ENCODE results near the gene SIGLEC1. TPM values are rescaled to one million over a fixed set of nuclear protein-coding genes. Genes with fewer than 3 reads are reported as not detected.

The SIGLEC1 gene
- total and polyA plus RNA-seq, 2 donors = 0.90 to 21.9 TPM

DNA sequence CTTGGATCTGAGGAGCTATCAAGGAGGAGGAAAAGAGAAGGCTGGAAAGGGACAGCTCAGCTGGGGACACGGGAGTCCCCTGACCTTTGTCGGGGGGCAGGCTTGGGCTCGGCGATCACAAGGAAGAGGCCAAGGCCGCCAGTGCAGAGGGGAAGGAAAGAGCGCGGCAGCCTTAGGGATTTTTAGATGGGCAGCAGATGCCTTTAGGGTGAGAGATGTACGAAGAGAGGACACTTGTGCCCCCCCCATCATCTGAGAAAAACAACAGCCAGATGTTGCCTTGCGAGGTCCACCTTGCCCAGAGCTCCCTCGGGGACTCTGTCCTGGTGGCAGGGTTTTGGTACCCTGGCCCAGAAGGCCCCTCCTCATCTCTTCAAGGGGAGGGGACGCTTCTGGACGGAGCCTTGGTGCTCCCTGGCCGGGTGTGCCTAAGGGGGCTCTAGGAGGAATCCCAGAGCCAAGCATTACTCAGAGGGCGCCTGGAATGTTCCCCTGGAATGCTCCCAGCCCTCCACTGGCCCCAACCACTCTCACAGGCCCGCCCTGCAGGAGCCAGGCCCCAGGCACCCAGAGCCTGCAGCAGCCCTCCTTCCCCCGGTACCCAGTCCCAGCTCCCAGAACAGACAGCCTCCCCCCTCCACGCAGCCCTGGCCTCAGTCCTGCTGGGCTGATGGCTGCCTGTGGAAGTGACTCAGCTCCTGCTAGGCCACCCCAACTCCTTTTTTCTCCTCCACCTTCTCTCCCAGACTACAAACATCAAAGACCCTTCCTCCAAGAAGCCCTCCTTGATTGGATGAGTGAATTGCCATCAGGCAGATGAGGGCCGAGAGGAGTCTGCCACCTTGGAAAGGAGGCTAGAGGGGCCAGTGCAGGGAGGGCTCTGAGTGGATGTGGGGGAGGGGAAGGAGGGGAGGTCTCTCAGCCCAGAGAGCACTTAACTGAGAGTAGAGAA is 32.4 kb downstream of the SIGLEC1 start:
- no peak overlapping the region for H3K27ac ChIP-seq (ENCODE audit: low read depth in 1 of 2, low read length in 1 of 2)
- 88% methylated on average over 18 of the region's 18 CpGs for WGBS
- H3K27me3 ChIP-seq (ENCODE audit: control insufficient read depth in 2 of 2, insufficient read depth in 1 of 2, low read length in 1 of 2) = peaks cover 39 to 97% of the 10 kb centered on the region in 2 donors
- H3K4me1 ChIP-seq (ENCODE audit: control insufficient read depth in 2 of 2, insufficient read depth in 2 of 2, low read length in 2 of 2) = no peaks in the 10 kb centered on the region
- no peaks in the 10 kb centered on the region for H3K36me3 ChIP-seq (ENCODE audit: control insufficient read depth in 2 of 2, insufficient read depth in 2 of 2, low read length in 1 of 2)
- H3K9me3 ChIP-seq (ENCODE audit: control insufficient read depth in 2 of 2, insufficient read depth in 1 of 2, low read length in 1 of 2) = peaks cover 0 to 2% of the 10 kb centered on the region in 2 donors
- DNase-seq (ENCODE audit: low read depth in 6 of 9, low spot score in 9 of 9) = no peak
- no peak overlapping the region for H3K4me3 ChIP-seq (ENCODE audit: low read length in 2 of 2)

- no peak overlapping the region for H3K4me3 ChIP-seq (ENCODE audit: low read length in 2 of 2)
- 93% methylated on average over 14 of the region's 14 CpGs for WGBS
- no peak for DNase-seq (ENCODE audit: low read depth in 6 of 9, low spot score in 9 of 9)
- H3K9me3 ChIP-seq (ENCODE audit: control insufficient read depth in 2 of 2, insufficient read depth in 1 of 2, low read length in 1 of 2) = peaks cover 0 to 2% of the 10 kb centered on the region in 2 donors
- H3K4me1 ChIP-seq (ENCODE audit: control insufficient read depth in 2 of 2, insufficient read depth in 2 of 2, low read length in 2 of 2) = no peaks in the 10 kb centered on the region
- no peak overlapping the region for H3K27ac ChIP-seq (ENCODE audit: low read depth in 1 of 2, low read length in 1 of 2)
- peaks cover 43 to 97% of the 10 kb centered on the region in 2 donors for H3K27me3 ChIP-seq (ENCODE audit: control insufficient read depth in 2 of 2, insufficient read depth in 1 of 2, low read length in 1 of 2)
- no peaks in the 10 kb centered on the region for H3K36me3 ChIP-seq (ENCODE audit: control insufficient read depth in 2 of 2, insufficient read depth in 2 of 2, low read length in 1 of 2)
Measured at GRCh38 chr20:3678856-3679720, 33.3 kb downstream of the SIGLEC1 start.

DNA sequence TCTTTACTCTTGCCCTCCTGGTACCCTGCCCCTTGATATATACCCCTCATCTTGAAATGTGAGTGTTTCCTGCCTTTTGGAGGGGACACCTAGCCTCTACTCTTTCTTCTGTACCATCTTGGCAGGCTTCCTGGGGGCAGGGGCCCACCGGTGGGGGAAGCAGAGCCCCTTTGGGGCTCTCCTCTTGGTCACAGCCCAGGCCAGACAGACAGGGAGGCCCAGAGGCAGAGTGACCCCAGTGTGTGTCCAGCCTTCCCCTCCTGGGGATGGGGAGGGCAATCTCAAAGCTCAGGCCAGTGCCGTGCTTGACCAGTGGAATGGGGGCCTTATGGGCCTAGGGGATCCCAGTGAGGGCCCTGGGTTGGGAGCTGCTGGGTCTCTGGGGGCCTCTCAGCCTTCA is 34.2 kb downstream of the SIGLEC1 start:
- Histone ChIP-seq H3K9me3 (ENCODE audit: control insufficient read depth in 2 of 2, insufficient read depth in 1 of 2, low read length in 1 of 2) (peaks cover 0 to 2% of the 10 kb centered on the region in 2 donors), H3K36me3 (ENCODE audit: control insufficient read depth in 2 of 2, insufficient read depth in 2 of 2, low read length in 1 of 2) (no peaks in the 10 kb centered on the region), H3K4me1 (ENCODE audit: control insufficient read depth in 2 of 2, insufficient read depth in 2 of 2, low read length in 2 of 2) (no peaks in the 10 kb centered on the region), H3K27ac (ENCODE audit: low read depth in 1 of 2, low read length in 1 of 2) (no peak overlapping the region), H3K4me3 (ENCODE audit: low read length in 2 of 2) (no peak overlapping the region), H3K27me3 (ENCODE audit: control insufficient read depth in 2 of 2, insufficient read depth in 1 of 2, low read length in 1 of 2) (peaks cover 52 to 97% of the 10 kb centered on the region in 2 donors)
- 88% methylated on average over 2 of the region's 2 CpGs for WGBS
- DNase-seq (ENCODE audit: low read depth in 6 of 9, low spot score in 9 of 9) = no peak

DNA sequence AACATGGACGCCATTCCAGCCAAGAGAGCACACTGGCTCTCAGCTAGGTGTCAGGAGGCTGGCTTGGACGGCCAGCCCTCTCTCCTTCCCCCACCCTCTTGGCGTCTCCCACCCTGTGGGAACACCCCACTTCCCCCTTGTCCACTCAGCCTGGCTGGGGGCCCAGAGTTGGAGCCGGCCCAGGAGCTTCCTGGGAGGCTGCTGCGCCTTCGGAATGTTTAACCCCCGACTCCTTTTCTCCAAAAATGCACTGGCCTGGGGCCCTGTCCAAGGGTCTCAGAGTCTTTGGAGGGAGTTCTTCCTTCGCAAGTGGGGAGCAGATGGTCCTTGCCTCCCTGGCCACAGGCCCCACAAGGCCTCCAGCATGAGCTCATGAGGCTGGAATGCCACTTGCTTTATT is 34.7 kb downstream of the SIGLEC1 start:
- H3K36me3 ChIP-seq (ENCODE audit: control insufficient read depth in 2 of 2, insufficient read depth in 2 of 2, low read length in 1 of 2) = no peaks in the 10 kb centered on the region

GRCh38 chr20:3674995-3675900 is 37.2 kb downstream of the SIGLEC1 start:
- Histone ChIP-seq H3K27me3 (ENCODE audit: control insufficient read depth in 2 of 2, insufficient read depth in 1 of 2, low read length in 1 of 2) (peaks cover 45 to 98% of the 10 kb centered on the region in 2 donors), H3K4me1 (ENCODE audit: control insufficient read depth in 2 of 2, insufficient read depth in 2 of 2, low read length in 2 of 2) (no peaks in the 10 kb centered on the region), H3K4me3 (ENCODE audit: low read length in 2 of 2) (no peak overlapping the region), H3K27ac (ENCODE audit: low read depth in 1 of 2, low read length in 1 of 2) (no peak overlapping the region), H3K9me3 (ENCODE audit: control insufficient read depth in 2 of 2, insufficient read depth in 1 of 2, low read length in 1 of 2) (peaks cover 0 to 2% of the 10 kb centered on the region in 2 donors), H3K36me3 (ENCODE audit: control insufficient read depth in 2 of 2, insufficient read depth in 2 of 2, low read length in 1 of 2) (no peaks in the 10 kb centered on the region)
- 55% methylated on average over 13 of the region's 13 CpGs for WGBS
- no peak for DNase-seq (ENCODE audit: low read depth in 6 of 9, low spot score in 9 of 9)

More for the DNA sequence above, 34.7 kb downstream of the SIGLEC1 start:
- no peaks in the 10 kb centered on the region for H3K4me1 ChIP-seq (ENCODE audit: control insufficient read depth in 2 of 2, insufficient read depth in 2 of 2, low read length in 2 of 2)
- H3K4me3 ChIP-seq (ENCODE audit: low read length in 2 of 2) = no peak overlapping the region
- peaks cover 56 to 98% of the 10 kb centered on the region in 2 donors for H3K27me3 ChIP-seq (ENCODE audit: control insufficient read depth in 2 of 2, insufficient read depth in 1 of 2, low read length in 1 of 2)
- WGBS = 83% methylated on average over 8 of the region's 8 CpGs
- no peak overlapping the region for H3K27ac ChIP-seq (ENCODE audit: low read depth in 1 of 2, low read length in 1 of 2)
- no peak for DNase-seq (ENCODE audit: low read depth in 6 of 9, low spot score in 9 of 9)
- peaks cover 0 to 2% of the 10 kb centered on the region in 2 donors for H3K9me3 ChIP-seq (ENCODE audit: control insufficient read depth in 2 of 2, insufficient read depth in 1 of 2, low read length in 1 of 2)

- 73% methylated on average over 10 of the region's 10 CpGs for WGBS
- Histone ChIP-seq H3K27ac (ENCODE audit: low read depth in 1 of 2, low read length in 1 of 2) (no peak overlapping the region), H3K4me1 (ENCODE audit: control insufficient read depth in 2 of 2, insufficient read depth in 2 of 2, low read length in 2 of 2) (no peaks in the 10 kb centered on the region), H3K36me3 (ENCODE audit: control insufficient read depth in 2 of 2, insufficient read depth in 2 of 2, low read length in 1 of 2) (no peaks in the 10 kb centered on the region), H3K9me3 (ENCODE audit: control insufficient read depth in 2 of 2, insufficient read depth in 1 of 2, low read length in 1 of 2) (peaks cover 0 to 2% of the 10 kb centered on the region in 2 donors), H3K27me3 (ENCODE audit: control insufficient read depth in 2 of 2, insufficient read depth in 1 of 2, low read length in 1 of 2) (peaks cover 45 to 98% of the 10 kb centered on the region in 2 donors), H3K4me3 (ENCODE audit: low read length in 2 of 2) (no peak overlapping the region)
- no peak for DNase-seq (ENCODE audit: low read depth in 6 of 9, low spot score in 9 of 9)
Measured at GRCh38 chr20:3674447-3674846, 38.0 kb downstream of the SIGLEC1 start.

DNA sequence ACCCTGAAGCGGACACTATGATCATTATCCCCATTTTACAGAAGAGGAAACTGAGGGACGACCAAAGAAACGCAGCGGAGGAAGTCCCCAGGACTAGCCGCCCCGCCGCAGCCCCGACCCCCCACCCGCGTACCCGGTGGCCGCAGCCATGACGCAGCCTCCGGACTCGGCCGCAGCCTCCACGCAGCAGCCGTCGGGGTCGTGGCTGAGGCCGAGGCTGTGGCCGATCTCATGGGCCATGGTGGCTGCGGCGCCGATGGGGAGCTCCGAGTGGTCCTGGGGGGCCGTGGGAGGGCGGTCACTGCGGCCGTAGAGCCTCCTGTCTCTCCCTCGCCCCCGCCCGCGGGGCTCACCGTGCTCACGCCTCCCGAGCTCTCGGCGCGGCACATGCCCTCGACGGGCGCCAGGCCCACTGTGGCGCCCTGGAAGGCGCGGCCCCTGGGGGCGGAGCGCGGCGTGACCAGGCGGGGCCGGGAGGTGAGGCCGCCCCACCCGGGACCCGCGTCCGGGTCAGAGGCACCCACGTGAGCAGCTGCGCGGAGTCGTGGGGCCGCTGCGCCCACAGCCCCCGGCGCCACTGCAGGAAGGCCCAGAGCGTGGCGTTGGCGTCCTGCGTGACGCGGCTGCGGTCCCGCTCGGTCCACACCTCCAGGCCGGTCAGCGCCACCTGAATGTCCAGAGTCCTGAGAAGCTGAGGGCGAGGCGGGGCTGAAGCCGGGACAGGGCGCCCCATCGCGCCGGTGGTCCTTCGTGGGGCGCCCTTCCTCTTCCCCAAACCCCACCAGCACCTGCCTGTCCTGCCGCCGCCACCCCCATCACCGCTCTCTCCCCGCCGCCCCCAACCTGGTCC is 39.0 kb downstream of the SIGLEC1 start:
- no peaks in the 10 kb centered on the region for H3K4me1 ChIP-seq (ENCODE audit: control insufficient read depth in 2 of 2, insufficient read depth in 2 of 2, low read length in 2 of 2)
- H3K27ac ChIP-seq (ENCODE audit: low read depth in 1 of 2, low read length in 1 of 2) = no peak overlapping the region
- H3K36me3 ChIP-seq (ENCODE audit: control insufficient read depth in 2 of 2, insufficient read depth in 2 of 2, low read length in 1 of 2) = no peaks in the 10 kb centered on the region
- DNase-seq (ENCODE audit: low read depth in 6 of 9, low spot score in 9 of 9) = no peak
- WGBS = 48% methylated on average over 90 of the region's 90 CpGs
- peaks cover 0 to 2% of the 10 kb centered on the region in 2 donors for H3K9me3 ChIP-seq (ENCODE audit: control insufficient read depth in 2 of 2, insufficient read depth in 1 of 2, low read length in 1 of 2)
- H3K27me3 ChIP-seq (ENCODE audit: control insufficient read depth in 2 of 2, insufficient read depth in 1 of 2, low read length in 1 of 2) = peaks cover 45 to 94% of the 10 kb centered on the region in 2 donors
- H3K4me3 ChIP-seq (ENCODE audit: low read length in 2 of 2) = no peak overlapping the region

All from thymus (tissue), 11 donors.